Neural progenitor cell (in vitro differentiated cells): Measurements from ENCODE around the gene HNRNPR.

ENCODE experiments used
- EZH2phosphoT487 ChIP-seq: fragments of 200-600 bp; sonication (generic); IDR thresholded peaks from 2 replicates; pipeline ENCODE4 v1.6.1; 2017; ENCODE audit warnings: antibody characterized with exemption
- TF ChIP-seq, protein P1 (sequence below): fragments of 200-600 bp; sonication (generic); IDR thresholded peaks from 2 replicates; pipeline ENCODE4 v1.5.1; 2017; ENCODE audit warnings: antibody characterized with exemption, mild to moderate bottlenecking

DNA sequence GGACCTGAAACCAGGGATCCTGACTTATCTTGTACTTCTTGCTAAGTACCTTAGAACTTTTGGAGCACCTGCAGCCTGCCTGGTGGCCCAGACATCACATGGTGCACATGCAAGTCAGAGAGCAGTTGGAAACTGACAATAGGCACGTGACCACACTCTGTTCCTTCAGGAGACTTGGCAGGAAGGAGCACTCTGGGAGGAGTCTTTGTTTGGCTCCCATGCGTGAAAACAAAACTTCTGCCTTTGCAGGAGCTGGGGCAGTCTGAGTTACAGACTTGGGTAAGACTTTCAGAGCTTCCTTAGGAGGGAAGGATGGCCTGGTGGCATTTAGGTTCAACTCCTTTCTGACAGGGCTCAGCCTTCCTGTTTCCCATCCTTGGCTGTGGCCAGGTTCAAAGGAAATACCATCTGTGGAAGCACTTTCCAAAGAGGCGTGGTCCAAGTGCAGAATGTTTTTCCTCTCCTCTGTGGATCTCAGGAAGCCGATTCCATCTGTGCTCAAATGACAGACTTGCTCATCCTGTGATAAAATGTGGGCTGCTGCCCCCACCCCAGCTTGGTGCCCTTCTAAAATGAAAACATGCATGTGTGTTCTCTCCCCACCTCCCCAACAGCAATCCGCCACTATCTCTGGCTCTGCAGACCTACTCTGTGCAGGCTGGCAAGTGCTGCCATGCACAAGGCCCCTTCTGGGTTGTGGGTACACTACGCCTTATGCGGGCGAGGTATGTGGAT, 39.7 kb upstream of the HNRNPR start:
- TF ChIP-seq, protein P1, sequence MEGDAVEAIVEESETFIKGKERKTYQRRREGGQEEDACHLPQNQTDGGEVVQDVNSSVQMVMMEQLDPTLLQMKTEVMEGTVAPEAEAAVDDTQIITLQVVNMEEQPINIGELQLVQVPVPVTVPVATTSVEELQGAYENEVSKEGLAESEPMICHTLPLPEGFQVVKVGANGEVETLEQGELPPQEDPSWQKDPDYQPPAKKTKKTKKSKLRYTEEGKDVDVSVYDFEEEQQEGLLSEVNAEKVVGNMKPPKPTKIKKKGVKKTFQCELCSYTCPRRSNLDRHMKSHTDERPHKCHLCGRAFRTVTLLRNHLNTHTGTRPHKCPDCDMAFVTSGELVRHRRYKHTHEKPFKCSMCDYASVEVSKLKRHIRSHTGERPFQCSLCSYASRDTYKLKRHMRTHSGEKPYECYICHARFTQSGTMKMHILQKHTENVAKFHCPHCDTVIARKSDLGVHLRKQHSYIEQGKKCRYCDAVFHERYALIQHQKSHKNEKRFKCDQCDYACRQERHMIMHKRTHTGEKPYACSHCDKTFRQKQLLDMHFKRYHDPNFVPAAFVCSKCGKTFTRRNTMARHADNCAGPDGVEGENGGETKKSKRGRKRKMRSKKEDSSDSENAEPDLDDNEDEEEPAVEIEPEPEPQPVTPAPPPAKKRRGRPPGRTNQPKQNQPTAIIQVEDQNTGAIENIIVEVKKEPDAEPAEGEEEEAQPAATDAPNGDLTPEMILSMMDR, result no peak
- TF ChIP-seq EZH2phosphoT487, result no peak
